Duodenal mucosa (tissue), 2 donors: ENCODE data around the gene CDH5.

Source experiments
- H3K27ac ChIP-seq: one replicate; pipeline ENCODE4 v1.7.0; 2013; ENCODE audit warnings: low read depth, low read length
- H3K27me3 ChIP-seq, 2 donors: one replicate each; pipeline ENCODE4 v1.7.0; 2013; ENCODE audit warnings: low read length in 2 of 2, control low read depth in 1 of 2; ENCODE audit not compliant: insufficient read depth in 2 of 2, control insufficient read depth in 1 of 2
- H3K36me3 ChIP-seq, 2 donors: one replicate each; pipeline ENCODE4 v1.7.0; 2013; ENCODE audit warnings: low read length in 2 of 2, control low read depth in 1 of 2; ENCODE audit not compliant: insufficient read depth in 2 of 2, control insufficient read depth in 1 of 2
- H3K4me1 ChIP-seq, 2 donors: one replicate each; pipeline ENCODE4 v1.7.0; 2013; ENCODE audit warnings: low read length in 2 of 2, control low read depth in 1 of 2; ENCODE audit not compliant: insufficient read depth in 2 of 2, control insufficient read depth in 1 of 2
- H3K4me3 ChIP-seq, 2 donors: one replicate each; pipeline ENCODE4 v1.7.0; 2013; ENCODE audit warnings: low read length in 2 of 2, low read depth in 1 of 2
- H3K9ac ChIP-seq, 2 donors: one replicate each; pipeline ENCODE4 v1.7.0; 2013; ENCODE audit warnings: low read length in 2 of 2, low read depth in 1 of 2
- H3K9me3 ChIP-seq, 2 donors: one replicate each; pipeline ENCODE4 v1.7.0; 2013; ENCODE audit warnings: low read length in 2 of 2, control low read depth in 1 of 2; ENCODE audit not compliant: control insufficient read depth in 1 of 2

Gene CDH5

DNA sequence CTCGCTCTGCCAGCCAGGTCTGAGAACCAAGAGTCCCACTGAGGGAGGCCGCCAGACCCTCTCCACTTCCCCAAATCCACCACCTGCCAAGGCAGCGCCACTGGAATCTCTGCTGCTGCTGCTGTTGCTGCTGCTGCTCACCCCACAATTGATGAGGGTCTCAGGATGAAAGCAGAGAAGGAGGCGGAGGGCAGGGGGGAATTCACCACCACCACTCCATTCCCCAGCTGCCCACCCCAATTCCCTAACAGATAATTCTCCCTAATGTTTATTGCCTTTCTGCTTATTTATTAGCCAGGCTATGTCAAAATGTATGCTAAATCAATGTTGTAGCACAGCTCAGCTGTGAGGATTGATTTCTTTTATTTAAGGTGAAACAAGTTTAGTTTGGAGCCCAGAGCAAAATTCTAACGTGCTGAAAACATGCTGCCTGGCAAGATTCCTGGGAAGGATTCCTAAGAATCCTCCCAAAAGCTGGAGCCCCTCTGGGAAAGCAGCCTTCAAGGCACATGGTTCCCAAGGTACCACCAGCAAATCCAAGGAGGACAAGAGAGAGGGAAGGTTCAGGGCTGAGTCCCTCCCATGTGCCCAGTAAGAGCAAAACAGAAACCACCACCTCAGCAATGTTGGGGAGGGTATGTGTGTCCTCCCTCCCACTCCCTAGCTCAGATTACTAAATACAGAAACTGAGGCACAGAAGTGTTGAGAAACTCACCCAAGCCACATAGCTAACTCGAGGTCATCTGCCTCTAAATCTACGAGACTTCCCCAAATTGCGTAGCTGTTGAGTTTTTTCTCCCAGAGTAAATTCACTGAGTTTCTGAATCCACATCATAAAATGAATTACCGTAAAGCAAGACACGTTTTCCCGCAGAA is 12.2 kb upstream of the CDH5 start:
- H3K4me1 ChIP-seq, result no peaks in the 10 kb centered on the region

DNA sequence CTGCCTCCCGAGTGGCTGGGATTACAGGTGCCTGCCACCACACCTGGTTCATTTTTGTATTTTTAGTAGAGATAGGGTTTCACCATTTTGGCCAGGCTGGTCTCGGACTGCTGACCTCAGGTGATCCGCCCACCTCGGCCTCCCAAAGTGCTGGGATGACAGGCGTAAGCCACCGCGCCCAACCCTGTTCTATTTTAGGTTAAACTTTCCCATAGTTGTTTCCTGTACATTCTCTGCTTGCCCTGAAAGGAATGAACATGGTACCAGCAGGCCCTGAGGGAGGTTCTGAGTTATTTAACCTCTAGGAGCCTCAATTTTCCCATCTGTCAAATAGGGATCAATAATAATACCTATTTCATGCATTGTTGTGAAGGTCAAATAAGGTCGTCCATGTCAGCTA is 11.0 kb upstream of the CDH5 start:
- Histone ChIP-seq H3K27me3 (peaks cover 6 to 15% of the 10 kb centered on the region in 2 donors), H3K4me3 (no peak overlapping the region), H3K27ac (no peak overlapping the region), H3K9ac (no peak overlapping the region), H3K9me3 (no peaks in the 10 kb centered on the region), H3K36me3 (no peaks in the 10 kb centered on the region), H3K4me1 (no peaks in the 10 kb centered on the region)

More for the DNA sequence above, 12.2 kb upstream of the CDH5 start:
- Histone ChIP-seq H3K27ac (no peak overlapping the region), H3K27me3 (peaks cover 2 to 15% of the 10 kb centered on the region in 2 donors), H3K36me3 (no peaks in the 10 kb centered on the region), H3K9me3 (no peaks in the 10 kb centered on the region), H3K9ac (no peak overlapping the region), H3K4me3 (no peak overlapping the region)

DNA sequence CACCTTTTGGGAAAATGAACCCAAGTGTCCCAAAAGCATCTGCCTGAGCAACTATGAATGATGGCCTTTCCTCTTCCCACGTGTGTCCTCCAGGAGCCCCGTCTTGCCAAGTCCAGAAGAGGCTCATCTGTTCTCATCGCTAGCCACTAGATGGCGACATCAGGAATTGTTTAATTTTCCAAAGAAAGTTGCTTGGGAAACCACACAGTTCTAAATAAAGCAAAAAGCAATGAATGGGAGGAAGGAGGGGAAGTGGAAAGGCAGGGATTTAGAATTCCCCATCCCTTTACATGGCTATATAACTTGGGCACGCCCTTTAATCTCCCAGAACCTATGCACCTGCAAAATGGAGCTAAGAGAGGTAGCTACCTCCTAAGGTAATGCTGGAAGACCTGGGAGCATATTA is 9.0 kb upstream of the CDH5 start:
- no peak overlapping the region for H3K9ac ChIP-seq
- no peaks in the 10 kb centered on the region for H3K9me3 ChIP-seq
- no peaks in the 10 kb centered on the region for H3K4me1 ChIP-seq
- H3K27ac ChIP-seq, result no peak overlapping the region
- H3K4me3 ChIP-seq, result no peak overlapping the region
- peaks cover 11 to 20% of the 10 kb centered on the region in 2 donors for H3K27me3 ChIP-seq
- no peaks in the 10 kb centered on the region for H3K36me3 ChIP-seq

GRCh38 chr16:66358231-66358630 is 8.3 kb upstream of the CDH5 start:
- Histone ChIP-seq H3K9me3 (no peaks in the 10 kb centered on the region), H3K27ac (no peak overlapping the region), H3K36me3 (no peaks in the 10 kb centered on the region), H3K9ac (no peak overlapping the region), H3K4me3 (no peak overlapping the region), H3K4me1 (no peaks in the 10 kb centered on the region), H3K27me3 (peaks cover 11 to 24% of the 10 kb centered on the region in 2 donors)

- Histone ChIP-seq H3K27me3 (peaks cover 11 to 16% of the 10 kb centered on the region in 2 donors), H3K27ac (no peak overlapping the region)
These were observed 7.5 kb upstream of the CDH5 start for GRCh38 chr16:66359012-66359411.

DNA sequence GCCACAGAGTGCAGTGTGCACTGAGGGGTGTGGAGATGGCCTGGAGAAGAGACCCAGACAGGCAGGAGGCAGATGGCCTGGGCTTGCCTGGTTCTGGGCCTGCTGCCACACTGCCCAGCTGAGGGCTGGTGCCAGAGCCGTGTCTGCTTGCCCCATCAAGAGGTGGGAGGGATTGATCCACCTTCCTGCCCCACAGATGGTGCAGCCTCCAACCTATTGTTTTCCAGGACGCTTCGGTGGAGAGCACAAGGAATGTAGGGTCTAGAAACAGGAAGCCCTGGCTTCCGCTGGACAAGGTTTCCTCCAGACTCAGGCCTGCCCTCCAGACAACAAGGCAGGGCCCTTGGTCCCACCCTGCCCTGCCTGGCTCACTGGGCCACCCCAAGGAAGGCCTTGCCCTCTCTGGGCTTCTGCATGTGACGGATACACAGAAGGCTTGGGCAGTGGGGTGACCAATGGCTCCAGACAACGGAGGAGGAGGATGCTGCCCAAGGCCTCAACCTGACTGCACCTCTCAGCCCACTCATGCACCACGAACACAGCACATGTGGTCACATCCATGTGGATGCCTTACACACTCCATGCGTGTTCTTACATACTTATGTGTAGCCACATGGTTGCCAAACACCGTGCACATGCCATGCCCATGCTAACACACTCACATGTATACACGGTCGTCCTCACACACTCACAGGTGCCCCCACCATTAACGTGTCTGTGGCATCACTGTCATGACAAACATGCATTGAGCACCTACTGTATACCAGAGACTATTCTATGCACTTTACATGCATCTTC is 6.5 kb upstream of the CDH5 start:
- Histone ChIP-seq H3K36me3 (no peaks in the 10 kb centered on the region), H3K9me3 (no peaks in the 10 kb centered on the region), H3K4me1 (peaks cover 0 to 7% of the 10 kb centered on the region in 2 donors), H3K4me3 (no peak overlapping the region), H3K9ac (no peak overlapping the region), H3K27ac (no peak overlapping the region), H3K27me3 (peaks cover 9% of the 10 kb centered on the region in 2 donors)

More at GRCh38 chr16:66359012-66359411, 7.5 kb upstream of the CDH5 start:
- H3K4me3 ChIP-seq, result no peak overlapping the region
- H3K9me3 ChIP-seq, result no peaks in the 10 kb centered on the region
- H3K36me3 ChIP-seq, result no peaks in the 10 kb centered on the region
- peaks cover 0 to under 1% of the 10 kb centered on the region in 2 donors for H3K4me1 ChIP-seq
- H3K9ac ChIP-seq, result no peak overlapping the region

DNA sequence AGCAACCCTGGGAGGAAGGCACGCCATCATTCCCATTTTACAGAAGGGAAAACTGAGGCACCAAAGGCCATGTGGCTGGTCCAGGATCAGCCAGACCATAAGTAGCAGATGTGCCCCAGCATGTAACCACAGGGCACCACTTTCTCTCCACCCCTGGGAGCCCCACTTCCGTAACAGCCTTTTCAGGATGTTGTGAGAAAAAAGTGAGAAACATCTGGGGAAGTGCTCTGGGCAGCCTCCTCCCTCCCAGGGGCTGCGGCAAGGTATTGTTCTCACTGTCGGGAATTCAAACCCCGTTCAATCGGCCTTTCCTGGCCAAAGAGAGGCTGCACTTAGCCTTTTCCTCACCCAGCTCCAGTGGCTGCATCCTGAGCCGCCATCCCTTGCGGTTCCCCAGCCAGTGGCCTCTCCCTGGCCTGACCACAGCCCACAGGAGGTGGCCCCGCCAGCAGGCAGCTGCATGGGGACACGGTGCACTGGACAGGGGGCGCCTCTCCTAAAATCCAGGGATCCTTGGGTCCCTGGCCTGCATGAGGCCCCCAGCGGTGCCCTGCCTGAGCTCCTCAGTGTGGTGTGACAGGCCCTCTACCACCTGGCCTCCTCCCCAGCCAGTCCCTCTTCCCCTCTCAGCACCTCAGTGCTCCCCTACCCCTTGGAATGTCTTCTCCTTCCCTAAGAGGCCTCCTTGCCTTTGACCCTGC is 5.7 kb upstream of the CDH5 start:
- no peak overlapping the region for H3K27ac ChIP-seq
- H3K4me3 ChIP-seq, result no peak overlapping the region
- H3K27me3 ChIP-seq, result peaks cover 9% of the 10 kb centered on the region in 2 donors
- H3K4me1 ChIP-seq, result peaks cover 0 to 7% of the 10 kb centered on the region in 2 donors
- H3K9ac ChIP-seq, result no peak overlapping the region
- H3K36me3 ChIP-seq, result no peaks in the 10 kb centered on the region
- no peaks in the 10 kb centered on the region for H3K9me3 ChIP-seq

DNA sequence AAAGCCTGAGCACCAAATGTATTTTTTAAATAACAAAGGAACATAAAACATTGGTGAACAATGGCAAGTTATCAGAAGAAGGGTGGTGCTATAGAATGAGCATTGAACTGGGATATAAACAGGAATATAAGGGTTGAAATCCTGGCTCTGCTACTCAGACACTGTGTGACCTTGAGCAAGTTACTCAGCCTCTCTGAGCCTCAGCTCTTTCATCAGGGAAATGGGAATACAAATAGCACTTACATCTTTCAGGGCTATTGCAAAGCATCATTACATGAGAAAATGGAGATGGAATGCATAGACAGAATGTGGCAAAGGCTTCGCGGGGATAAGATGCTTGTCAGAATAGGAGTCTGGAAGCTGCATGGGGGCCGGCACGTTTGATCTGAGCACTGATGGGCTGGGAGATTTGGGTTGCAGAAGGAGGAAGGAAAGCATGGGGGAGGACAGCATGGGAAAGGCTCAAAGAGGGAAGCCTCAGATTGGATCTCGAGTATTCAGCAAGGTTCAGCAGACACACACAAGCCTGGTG is 4.8 kb upstream of the CDH5 start:
- H3K4me1 ChIP-seq, result peaks cover 0 to 7% of the 10 kb centered on the region in 2 donors
- H3K27me3 ChIP-seq, result peaks cover 9% of the 10 kb centered on the region in 2 donors
- no peaks in the 10 kb centered on the region for H3K36me3 ChIP-seq
- no peak overlapping the region for H3K4me3 ChIP-seq
- H3K9ac ChIP-seq, result no peak overlapping the region
- no peaks in the 10 kb centered on the region for H3K9me3 ChIP-seq
- H3K27ac ChIP-seq, result no peak overlapping the region

DNA sequence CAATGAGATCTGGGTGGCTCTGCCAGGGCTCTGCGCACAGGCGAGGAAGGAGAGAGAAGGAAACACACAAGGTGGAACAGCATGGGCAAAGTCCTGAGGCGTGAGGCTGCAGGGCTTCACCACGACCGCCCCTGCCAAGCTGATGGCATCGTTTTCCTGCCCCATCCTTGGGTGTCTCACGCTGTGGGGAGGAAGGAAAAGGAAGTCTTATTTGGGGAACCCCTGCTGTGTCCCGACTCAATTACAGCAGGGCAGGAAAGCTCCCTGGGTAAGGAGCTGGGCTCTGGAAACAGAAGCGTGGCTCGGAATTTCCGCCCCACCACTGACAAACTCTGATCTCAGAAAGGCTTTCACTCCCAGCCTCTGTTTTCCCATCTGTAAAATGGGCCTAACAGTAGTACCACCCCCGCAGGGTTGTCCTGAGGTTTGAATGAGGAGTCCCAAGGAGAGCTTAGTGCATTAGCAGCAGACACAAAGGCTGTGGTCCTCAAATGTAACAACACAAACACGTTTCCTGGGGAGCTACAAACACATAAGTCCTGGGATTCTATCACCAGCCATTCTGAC is 3.2 kb upstream of the CDH5 start:
- Histone ChIP-seq H3K27ac (no peak overlapping the region), H3K4me1 (peaks cover 0 to 7% of the 10 kb centered on the region in 2 donors), H3K4me3 (no peak overlapping the region), H3K9ac (no peak overlapping the region), H3K9me3 (no peaks in the 10 kb centered on the region), H3K27me3 (peaks cover 9% of the 10 kb centered on the region in 2 donors), H3K36me3 (no peaks in the 10 kb centered on the region)
